ENCODE measurements around the gene GPR15LG.

GPR15LG gene

GRCh38 chr10:84230359-84230758 is 56.8 kb downstream of the GPR15LG start:
- H3K4me3 ChIP-seq, result no peak overlapping the region
- DNase-seq, result peak; percentile 64 to 68
- H3K9me3 ChIP-seq, result no peaks in the 10 kb centered on the region
- no peaks in the 10 kb centered on the region for H3K36me3 ChIP-seq
- H3K4me1 ChIP-seq, result peaks cover 0 to 5% (median 3%) of the 10 kb centered on the region in 4 donors
- intact Hi-C loops (cut with DNase I; ENCODE audit: low total_unique reads), result no loop called here
- no peak overlapping the region for H3K27ac ChIP-seq
- no peak for TF ChIP-seq CTCF (IDR thresholded peaks at IDR 0.05)
- peaks cover 0 to 7% of the 10 kb centered on the region in 2 donors for H3K27me3 ChIP-seq

- intact Hi-C loops (cut with DNase I; ENCODE audit: low total_unique reads), result no loop called here
- peak in 1 of 2 donors; percentile 46 for DNase-seq
These were observed 58.8 kb downstream of the GPR15LG start for GRCh38 chr10:84232376-84232775.

GRCh38 chr10:84233940-84234339 is 60.3 kb downstream of the GPR15LG start:
- no peaks in the 10 kb centered on the region for H3K36me3 ChIP-seq
- no peak for TF ChIP-seq CTCF (IDR thresholded peaks at IDR 0.05)
- H3K27me3 ChIP-seq, result peaks cover 0 to 18% of the 10 kb centered on the region in 2 donors
- DNase-seq, result peak in 1 of 2 donors; percentile 20
- intact Hi-C loops (cut with DNase I; ENCODE audit: low total_unique reads), result no loop called here
- H3K9me3 ChIP-seq, result no peaks in the 10 kb centered on the region
- H3K4me1 ChIP-seq, result peaks cover 0 to 5% (median 3%) of the 10 kb centered on the region in 4 donors
- H3K4me3 ChIP-seq, result no peak overlapping the region
- H3K27ac ChIP-seq, result no peak overlapping the region

More at GRCh38 chr10:84232376-84232775, 58.8 kb downstream of the GPR15LG start:
- H3K4me3 ChIP-seq, result no peak overlapping the region
- H3K27ac ChIP-seq, result no peak overlapping the region
- H3K9me3 ChIP-seq, result no peaks in the 10 kb centered on the region
- peaks cover 0 to 16% of the 10 kb centered on the region in 2 donors for H3K27me3 ChIP-seq
- no peak for TF ChIP-seq CTCF (IDR thresholded peaks at IDR 0.05)
- H3K36me3 ChIP-seq, result no peaks in the 10 kb centered on the region
- peaks cover 0 to 5% (median 3%) of the 10 kb centered on the region in 4 donors for H3K4me1 ChIP-seq

- Histone ChIP-seq H3K4me3 (no peak overlapping the region), H3K27ac (no peak overlapping the region), H3K4me1 (peaks cover 0 to 5% (median 3%) of the 10 kb centered on the region in 4 donors), H3K27me3 (peaks cover 0 to 18% of the 10 kb centered on the region in 2 donors), H3K36me3 (no peaks in the 10 kb centered on the region), H3K9me3 (no peaks in the 10 kb centered on the region)
- intact Hi-C loops (cut with DNase I; ENCODE audit: low total_unique reads), result no loop called here
- TF ChIP-seq CTCF (IDR thresholded peaks at IDR 0.05), result no peak
- no peak for DNase-seq
These were observed 60.9 kb downstream of the GPR15LG start for GRCh38 chr10:84234479-84234878.

Data from tibial artery (tissue), 4 donors.